ENCODE measurements around the gene LAMP5.

GRCh38 chr20:9514072-9514460 is 324 bp upstream of the LAMP5 start:
- TF ChIP-seq ZNF30 (CRISPR knock-in tag; IDR thresholded peaks at IDR 0.05) (no peak), NR2C2 (CRISPR knock-in tag; IDR thresholded peaks at IDR 0.05; ENCODE audit: borderline replicate concordance) (no peak), YEATS4 (CRISPR knock-in tag; IDR thresholded peaks at IDR 0.05; ENCODE audit: borderline replicate concordance) (no peak), TCF7L2 (IDR thresholded peaks at IDR 0.05; ENCODE audit: low read depth, low read length) (no peak), MAX (IDR thresholded peaks at IDR 0.05) (no peak)
- TF ChIP-seq, protein P1, sequence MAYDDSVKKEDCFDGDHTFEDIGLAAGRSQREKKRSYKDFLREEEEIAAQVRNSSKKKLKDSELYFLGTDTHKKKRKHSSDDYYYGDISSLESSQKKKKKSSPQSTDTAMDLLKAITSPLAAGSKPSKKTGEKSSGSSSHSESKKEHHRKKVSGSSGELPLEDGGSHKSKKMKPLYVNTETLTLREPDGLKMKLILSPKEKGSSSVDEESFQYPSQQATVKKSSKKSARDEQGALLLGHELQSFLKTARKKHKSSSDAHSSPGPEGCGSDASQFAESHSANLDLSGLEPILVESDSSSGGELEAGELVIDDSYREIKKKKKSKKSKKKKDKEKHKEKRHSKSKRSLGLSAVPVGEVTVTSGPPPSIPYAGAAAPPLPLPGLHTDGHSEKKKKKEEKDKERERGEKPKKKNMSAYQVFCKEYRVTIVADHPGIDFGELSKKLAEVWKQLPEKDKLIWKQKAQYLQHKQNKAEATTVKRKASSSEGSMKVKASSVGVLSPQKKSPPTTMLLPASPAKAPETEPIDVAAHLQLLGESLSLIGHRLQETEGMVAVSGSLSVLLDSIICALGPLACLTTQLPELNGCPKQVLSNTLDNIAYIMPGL (CRISPR knock-in tag; IDR thresholded peaks at IDR 0.05; ENCODE audit: borderline replicate concordance in 1 of 2, low read depth in 1 of 2) = no peak
- TF ChIP-seq, protein P2, sequence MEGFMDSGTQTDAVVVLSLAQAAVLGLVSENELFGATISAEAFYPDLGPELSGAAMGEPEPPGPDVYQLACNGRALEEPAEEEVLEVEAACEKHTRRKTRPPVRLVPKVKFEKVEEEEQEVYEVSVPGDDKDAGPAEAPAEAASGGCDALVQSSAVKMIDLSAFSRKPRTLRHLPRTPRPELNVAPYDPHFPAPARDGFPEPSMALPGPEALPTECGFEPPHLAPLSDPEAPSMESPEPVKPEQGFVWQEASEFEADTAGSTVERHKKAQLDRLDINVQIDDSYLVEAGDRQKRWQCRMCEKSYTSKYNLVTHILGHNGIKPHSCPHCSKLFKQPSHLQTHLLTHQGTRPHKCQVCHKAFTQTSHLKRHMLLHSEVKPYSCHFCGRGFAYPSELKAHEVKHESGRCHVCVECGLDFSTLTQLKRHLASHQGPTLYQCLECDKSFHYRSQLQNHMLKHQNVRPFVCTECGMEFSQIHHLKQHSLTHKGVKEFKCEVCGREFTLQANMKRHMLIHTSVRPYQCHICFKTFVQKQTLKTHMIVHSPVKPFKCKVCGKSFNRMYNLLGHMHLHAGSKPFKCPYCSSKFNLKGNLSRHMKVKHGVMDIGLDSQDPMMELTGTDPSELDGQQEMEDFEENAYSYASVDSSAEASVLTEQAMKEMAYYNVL (CRISPR knock-in tag; IDR thresholded peaks at IDR 0.05; ENCODE audit: borderline replicate concordance) = no peak
